ENCODE data around the gene IPCEF1. TPM values are rescaled to one million over a fixed set of nuclear protein-coding genes. Genes with fewer than 3 reads are reported as not detected.

The IPCEF1 gene
- total and polyA plus RNA-seq, 2 of the 8 experiments (the other 6 are each of a cell fraction or from before 2014, with no cell fraction given), result 0.41 to 0.78 TPM

DNA sequence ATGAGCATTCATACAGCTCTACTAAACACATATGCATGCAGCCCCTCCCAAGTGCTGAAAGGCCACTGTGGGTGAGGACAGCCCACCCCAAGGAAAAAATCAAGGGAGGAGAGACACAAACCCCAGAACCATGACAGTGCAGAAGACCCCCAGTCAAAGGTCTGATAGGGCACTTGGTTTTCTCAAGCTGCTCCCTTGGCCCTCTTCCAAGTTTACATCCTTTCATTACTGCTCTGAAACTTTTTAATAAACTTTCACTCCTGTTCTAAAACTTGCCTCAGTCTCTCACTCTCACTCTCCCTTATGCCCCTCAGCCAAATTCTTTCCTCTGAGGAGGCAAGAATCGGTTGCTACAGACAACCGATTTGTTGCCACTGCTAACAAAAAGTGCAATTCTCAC is 24.9 kb downstream of the IPCEF1 start:
- Histone ChIP-seq H2BK20ac (ENCODE audit: low read length) (no peak overlapping the region), H3K4ac (replicated peaks; ENCODE audit: insufficient read length, low read depth, low read length) (no peak overlapping the region), H2AK5ac (ENCODE audit: low read depth, low read length) (no peak overlapping the region), H3K23ac (ENCODE audit: insufficient read length) (no peak overlapping the region), H3K27ac (ENCODE audit: low read depth, low read length) (no peak overlapping the region), H4K91ac (replicated peaks; ENCODE audit: insufficient read length, low read length) (no peak overlapping the region), H3K36me3 (ENCODE audit: control insufficient read depth in 2 of 4, insufficient read depth in 4 of 4, low read length in 3 of 4) (no peaks in the 10 kb centered on the region), H3K56ac (replicated peaks; ENCODE audit: insufficient read length, low read depth, low read length) (no peak overlapping the region), H3K27me3 (replicated peaks in 1 of 4; ENCODE audit: control insufficient read depth in 3 of 4, extremely low read depth in 1 of 4, insufficient read depth in 3 of 4, low read length in 3 of 4) (no peaks in the 10 kb centered on the region), H3K9me3 (ENCODE audit: insufficient read depth in 2 of 2, low read depth in 1 of 2, low read length in 1 of 2) (no peaks in the 10 kb centered on the region), H3K4me3 (ENCODE audit: extremely low read depth in 1 of 4, insufficient read depth in 2 of 4, low read depth in 3 of 4, low read length in 4 of 4) (no peak overlapping the region), H2BK5ac (ENCODE audit: low read depth, low read length) (no peak overlapping the region), H3K18ac (ENCODE audit: extremely low read depth, low read length) (no peak overlapping the region), H3K79me1 (ENCODE audit: low read depth, low read length) (no peaks in the 10 kb centered on the region), H3K23me2 (ENCODE audit: low read depth, low read length) (no peaks in the 10 kb centered on the region), H2BK15ac (ENCODE audit: low read length) (no peak overlapping the region), H3K79me2 (ENCODE audit: control insufficient read depth in 1 of 2, insufficient read depth in 2 of 2, low read length in 2 of 2) (no peaks in the 10 kb centered on the region), H2BK12ac (ENCODE audit: low read depth, low read length) (no peak overlapping the region), H3K4me2 (ENCODE audit: insufficient read depth in 1 of 2, low read depth in 2 of 2, low read length in 2 of 2) (no peak overlapping the region), H3K14ac (ENCODE audit: insufficient read length) (no peak overlapping the region), H2AFZ (ENCODE audit: low read length) (no peak overlapping the region), H3K9ac (replicated peaks in 1 of 4; ENCODE audit: extremely low read depth in 1 of 4, low read depth in 3 of 4, low read length in 3 of 4) (no peak overlapping the region), H4K5ac (ENCODE audit: insufficient read length, low read depth, low read length) (no peak overlapping the region), H4K8ac (ENCODE audit: extremely low read depth, insufficient read depth, low read length) (no peak overlapping the region), H2BK120ac (replicated peaks; ENCODE audit: low read depth, low read length) (no peak overlapping the region), H4K20me1 (replicated peaks in 1 of 2; ENCODE audit: control insufficient read depth in 1 of 2, insufficient read depth in 2 of 2, low read length in 2 of 2) (no peaks in the 10 kb centered on the region), H3K4me1 (replicated peaks in 1 of 4; ENCODE audit: control insufficient read depth in 3 of 4, insufficient read depth in 4 of 4, low read length in 3 of 4) (peaks cover 0 to 3% (median 0%) of the 10 kb centered on the region in 4 experiments; a peak in 1 of 7 replicates)
- 93% methylated on average over 2 of the region's 2 CpGs; no CpG with 5 or more reads in 1 of the 2 experiments for WGBS, 2 experiments (ENCODE audit: extremely low coverage in 1 of 2, insufficient coverage in 1 of 2, insufficient read length in 1 of 2, insufficient replicate concordance in 2 of 2, low coverage in 1 of 2, low lambda C conversion rate in 2 of 2, missing lambda C conversion rate in 1 of 2)
- FAIRE-seq (no peak), DNase-seq (ENCODE audit: low read depth in 1 of 2, low spot score in 2 of 2) (no peak)
- CTCF ChIA-PET (ENCODE audit: partially characterized antibody), result interaction anchor here (1.1 kb wide), 1 partner anchor 301 kb away, joined by 3 read pairs; no protein-coding TSS in a partner anchor
- POLR2A ChIA-PET (ENCODE audit: partially characterized antibody), result no interaction called here
- TF ChIP-seq SRF (IDR thresholded peaks at IDR 0.05; ENCODE audit: low read depth, low read length) (no peak), KDM4A (IDR thresholded peaks at IDR 0.05; ENCODE audit: low read depth, low read length, severe bottlenecking) (no peak), RBBP5 (IDR thresholded peaks at IDR 0.05; ENCODE audit: borderline replicate concordance, low read depth, low read length) (no peak), BCL11A (IDR thresholded peaks at IDR 0.05; ENCODE audit: low read depth in 2 of 2, low read length in 2 of 2) (no peak), EP300 (IDR thresholded peaks at IDR 0.05; ENCODE audit: borderline replicate concordance in 1 of 2, low read depth in 2 of 2, low read length in 2 of 2) (no peak), GABPA (IDR thresholded peaks at IDR 0.05; ENCODE audit: borderline replicate concordance, insufficient read depth, low read length) (no peak), TEAD4 (IDR thresholded peaks at IDR 0.05; ENCODE audit: low read depth, low read length) (no peak), SP2 (IDR thresholded peaks at IDR 0.05; ENCODE audit: low read length) (no peak), BACH1 (IDR thresholded peaks at IDR 0.05; ENCODE audit: low read length) (no peak), CTBP2 (IDR thresholded peaks at IDR 0.05; ENCODE audit: borderline replicate concordance, insufficient read depth, insufficient read length, low read length) (no peak), NANOG (IDR thresholded peaks at IDR 0.05; ENCODE audit: insufficient read depth, low read depth, low read length, poor library complexity, severe bottlenecking) (no peak), NRF1 (IDR thresholded peaks at IDR 0.05; ENCODE audit: low read depth, low read length) (no peak), CBX5 (IDR thresholded peaks at IDR 0.05; ENCODE audit: low read depth, low read length) (no peak), ATF3 (IDR thresholded peaks at IDR 0.05; ENCODE audit: insufficient read depth, low read depth, low read length) (no peak)
